Measurements from ENCODE around the gene RNF13. TPM values are rescaled to one million over a fixed set of nuclear protein-coding genes. Genes with fewer than 3 reads are reported as not detected.

The RNF13 gene
- total RNA-seq, 1 experiment from 2014 or later, result 28.9 TPM

DNA sequence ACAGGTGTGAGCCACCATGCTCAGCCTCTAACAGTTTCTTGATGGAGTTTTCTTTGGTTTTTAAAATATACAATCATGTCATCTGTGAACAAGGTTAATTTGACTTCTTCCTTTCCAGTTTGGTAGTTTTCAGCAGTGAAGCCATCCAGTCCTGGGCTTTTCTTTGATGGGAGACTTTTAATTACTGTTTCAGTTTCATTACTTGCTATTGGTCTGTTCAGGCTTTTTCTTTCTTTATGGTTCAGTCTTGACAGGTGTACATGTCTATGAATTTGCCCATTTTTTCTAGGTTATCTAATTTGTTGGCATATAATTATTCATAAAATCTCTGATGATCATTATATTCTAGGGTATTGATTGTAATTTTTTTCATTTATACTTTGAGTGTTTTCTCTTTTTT lies 120.8 kb downstream of the RNF13 start:
- ATAC-seq, result no peak
- TF ChIP-seq ZNF416 (CRISPR knock-in tag; IDR thresholded peaks at IDR 0.05), result no peak
- TF ChIP-seq TP53 (CRISPR knock-in tag; IDR thresholded peaks at IDR 0.05), result no peak
- no peak for TF ChIP-seq GTF2I (CRISPR knock-in tag; conservative IDR thresholded peaks at IDR 0.05)
- no peak for TF ChIP-seq KAT7 (CRISPR knock-in tag; IDR thresholded peaks at IDR 0.05; ENCODE audit: borderline replicate concordance)
- TF ChIP-seq, protein P1, sequence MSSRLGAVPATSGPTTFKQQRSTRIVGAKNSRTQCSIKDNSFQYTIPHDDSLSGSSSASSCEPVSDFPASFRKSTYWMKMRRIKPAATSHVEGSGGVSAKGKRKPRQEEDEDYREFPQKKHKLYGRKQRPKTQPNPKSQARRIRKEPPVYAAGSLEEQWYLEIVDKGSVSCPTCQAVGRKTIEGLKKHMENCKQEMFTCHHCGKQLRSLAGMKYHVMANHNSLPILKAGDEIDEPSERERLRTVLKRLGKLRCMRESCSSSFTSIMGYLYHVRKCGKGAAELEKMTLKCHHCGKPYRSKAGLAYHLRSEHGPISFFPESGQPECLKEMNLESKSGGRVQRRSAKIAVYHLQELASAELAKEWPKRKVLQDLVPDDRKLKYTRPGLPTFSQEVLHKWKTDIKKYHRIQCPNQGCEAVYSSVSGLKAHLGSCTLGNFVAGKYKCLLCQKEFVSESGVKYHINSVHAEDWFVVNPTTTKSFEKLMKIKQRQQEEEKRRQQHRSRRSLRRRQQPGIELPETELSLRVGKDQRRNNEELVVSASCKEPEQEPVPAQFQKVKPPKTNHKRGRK (CRISPR knock-in tag; IDR thresholded peaks at IDR 0.05; ENCODE audit: borderline replicate concordance), result no peak
- no peak for TF ChIP-seq ZBTB21 (CRISPR knock-in tag; IDR thresholded peaks at IDR 0.05; ENCODE audit: borderline replicate concordance)
- TF ChIP-seq USF2 (CRISPR knock-in tag; IDR thresholded peaks at IDR 0.05), result no peak
- TF ChIP-seq SP1 (CRISPR knock-in tag; conservative IDR thresholded peaks at IDR 0.05), result no peak
- no peak for TF ChIP-seq CREM (CRISPR knock-in tag; IDR thresholded peaks at IDR 0.05)
- no peak for TF ChIP-seq ZNF671 (CRISPR knock-in tag; IDR thresholded peaks at IDR 0.05)
- no peak for TF ChIP-seq TEAD4 (CRISPR knock-in tag; IDR thresholded peaks at IDR 0.05)
- TF ChIP-seq, protein P2, sequence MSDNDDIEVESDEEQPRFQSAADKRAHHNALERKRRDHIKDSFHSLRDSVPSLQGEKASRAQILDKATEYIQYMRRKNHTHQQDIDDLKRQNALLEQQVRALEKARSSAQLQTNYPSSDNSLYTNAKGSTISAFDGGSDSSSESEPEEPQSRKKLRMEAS (CRISPR knock-in tag; IDR thresholded peaks at IDR 0.05), result no peak
- no peak for TF ChIP-seq SMAD4 (CRISPR knock-in tag; IDR thresholded peaks at IDR 0.05)
- TF ChIP-seq ZSCAN18 (CRISPR knock-in tag; IDR thresholded peaks at IDR 0.05), result no peak
- TF ChIP-seq ARID4B (CRISPR knock-in tag; IDR thresholded peaks at IDR 0.05; ENCODE audit: borderline replicate concordance), result no peak
- TF ChIP-seq NR1H2 (CRISPR knock-in tag; IDR thresholded peaks at IDR 0.05), result no peak
- TF ChIP-seq ZMAT4 (CRISPR knock-in tag; IDR thresholded peaks at IDR 0.05), result no peak
- no peak for TF ChIP-seq ZNF138 (CRISPR knock-in tag; conservative IDR thresholded peaks at IDR 0.05)
- no peak for TF ChIP-seq EMX1 (CRISPR knock-in tag; IDR thresholded peaks at IDR 0.05)
- no peak for TF ChIP-seq STAT6 (CRISPR knock-in tag; conservative IDR thresholded peaks at IDR 0.05; ENCODE audit: low read depth)
- Mint-ChIP-seq H3K27me3 (ENCODE audit: low read depth) (no peaks in the 10 kb centered on the region), H3K4me3 (no peak overlapping the region), H3K27ac (no peak overlapping the region), H3K4me1 (no peaks in the 10 kb centered on the region), H3K9me3 (peaks cover 31% of the 10 kb centered on the region), H3K36me3 (peaks cover 44% of the 10 kb centered on the region)
- no peak for DNase-seq (ENCODE audit: low spot score)
- POLR2A ChIA-PET, result interaction anchor here (0.6 kb wide), 1 partner anchor 932 kb away, joined by 5 read pairs; no protein-coding TSS in a partner anchor
- CTCF ChIA-PET, result no interaction called here

Measured in WTC11 (cell line).